IMR-90 (cell line): ENCODE measurements around the gene DNAJB8. TPM values are rescaled to one million over a fixed set of nuclear protein-coding genes. Genes with fewer than 3 reads are reported as not detected.

ENCODE experiments used
- ATAC-seq: fragments of 200-7000 bp; cut with Tn5 transposase; 2 replicates; pipeline ENCODE4 v1.9.1; 2020; ENCODE audit warnings: low read depth, mild to moderate bottlenecking, moderate library complexity
- BruUV-seq: library from RNA; stranded (reverse); fragments of 400-500 nt; replicated peaks from 2 replicates; lab custom pipeline; 2021; lab: Mats Ljungman, UMichigan
- CTCF ChIA-PET: fragments of 300-600 bp; formaldehyde crosslinking; extraction: SDS; loops from one replicate; lab custom pipeline; 2021; ENCODE audit warnings: antibody characterized with exemption; lab: Yijun Ruan, JAX
- POLR2A ChIA-PET: fragments of 300-600 bp; sonication (Branson Sonifier 250); formaldehyde crosslinking; loops from one replicate; lab custom pipeline; 2022; ENCODE audit warnings: antibody characterized with exemption; ENCODE audit not compliant: unreplicated experiment; lab: Charles Lee
- DNase-seq: peaks from one replicate; pipeline ENCODE4 v3.0.0; 2013
- H2AFZ ChIP-seq: replicated peaks from 2 replicates; pipeline ENCODE3; 2013; ENCODE audit warnings: low read length, mild to moderate bottlenecking; ENCODE audit not compliant: poor library complexity
- H2AK5ac ChIP-seq: 2 replicates; pipeline ENCODE4 v1.6.1; 2013; ENCODE audit warnings: low read depth, low read length, inconsistent platforms
- H2AK9ac ChIP-seq: replicated peaks from 2 replicates; pipeline ENCODE3; 2013; ENCODE audit warnings: mild to moderate bottlenecking, low read depth, low read length, moderate library complexity; ENCODE audit not compliant: poor library complexity
- H2BK120ac ChIP-seq: 2 replicates; pipeline ENCODE4 v1.6.1; 2013; ENCODE audit warnings: low read depth, low read length, inconsistent platforms
- H2BK15ac ChIP-seq: 3 replicates; pipeline ENCODE4 v1.6.1; 2013; ENCODE audit warnings: low read depth, low read length, inconsistent platforms
- H2BK20ac ChIP-seq: 2 replicates; pipeline ENCODE4 v1.6.1; 2013; ENCODE audit warnings: low read depth, mild to moderate bottlenecking, inconsistent platforms, low read length, moderate library complexity
- H2BK5ac ChIP-seq: 2 replicates; pipeline ENCODE4 v1.6.1; 2013; ENCODE audit warnings: mild to moderate bottlenecking, low read depth, low read length, inconsistent platforms; ENCODE audit not compliant: poor library complexity, severe bottlenecking
- H3K14ac ChIP-seq: replicated peaks from 2 replicates; pipeline ENCODE4 v1.6.1; 2013; ENCODE audit warnings: low read depth, low read length, inconsistent platforms
- H3K18ac ChIP-seq: 2 replicates; pipeline ENCODE4 v1.6.1; 2013; ENCODE audit warnings: low read depth, low read length, control low read depth
- H3K23ac ChIP-seq: 2 replicates; pipeline ENCODE4 v1.6.1; 2013; ENCODE audit warnings: low read depth, low read length, inconsistent platforms
- H3K27ac ChIP-seq: 2 replicates; pipeline ENCODE4 v1.5.1; 2013; ENCODE audit warnings: mild to moderate bottlenecking, control low read depth, low read length; ENCODE audit not compliant: insufficient read depth
- H3K27me3 ChIP-seq: 2 replicates; pipeline ENCODE4 v1.6.1; 2013; ENCODE audit warnings: low read length; ENCODE audit not compliant: control insufficient read depth, insufficient read depth
- H3K36me3 ChIP-seq: 2 replicates; pipeline ENCODE4 v1.6.1; 2013; ENCODE audit warnings: low read length, mixed read lengths; ENCODE audit not compliant: control insufficient read depth, insufficient read depth
- H3K4ac ChIP-seq: 2 replicates; pipeline ENCODE4 v1.6.1; 2013; ENCODE audit warnings: low read depth, low read length, inconsistent platforms
- H3K4me1 ChIP-seq: 2 replicates; pipeline ENCODE4 v1.6.1; 2013; ENCODE audit warnings: low read length, mixed read lengths; ENCODE audit not compliant: control insufficient read depth, insufficient read depth
- H3K4me2 ChIP-seq: 2 replicates; pipeline ENCODE4 v1.6.1; 2013; ENCODE audit warnings: low read depth, mild to moderate bottlenecking, control low read depth, low read length, moderate library complexity
- H3K4me3 ChIP-seq: 2 replicates; pipeline ENCODE4 v1.5.1; 2013; ENCODE audit warnings: low read depth, mild to moderate bottlenecking, control low read depth, low read length, moderate library complexity; ENCODE audit not compliant: insufficient read depth
- H3K56ac ChIP-seq: 2 replicates; pipeline ENCODE4 v1.6.1; 2013; ENCODE audit warnings: low read length, inconsistent platforms; ENCODE audit not compliant: insufficient read depth; ENCODE audit errors: extremely low read depth
- H3K79me1 ChIP-seq, 2 experiments: 2 replicates each; pipeline ENCODE4 v1.6.1; 2013; ENCODE audit warnings: low read length in 2 of 2, inconsistent platforms in 1 of 2, low read depth in 1 of 2
- H3K9ac ChIP-seq: 2 replicates; pipeline ENCODE4 v1.6.1; 2013; ENCODE audit warnings: low read depth, low read length, control low read depth
- H3K9me1 ChIP-seq: 2 replicates; pipeline ENCODE4 v1.6.1; 2013; ENCODE audit warnings: low read length, inconsistent platforms; ENCODE audit not compliant: insufficient read depth
- H3K9me3 ChIP-seq: 2 replicates; pipeline ENCODE4 v1.6.1; 2013; ENCODE audit warnings: low read length; ENCODE audit not compliant: control insufficient read depth, insufficient read depth
- H4K20me1 ChIP-seq: 2 replicates; pipeline ENCODE4 v1.6.1; 2013; ENCODE audit warnings: low read length, inconsistent platforms; ENCODE audit not compliant: insufficient read depth
- H4K5ac ChIP-seq: 2 replicates; pipeline ENCODE4 v1.6.1; 2013; ENCODE audit warnings: mild to moderate bottlenecking, low read depth, low read length, control low read depth
- H4K8ac ChIP-seq, 2 experiments: 2 replicates each; pipeline ENCODE4 v1.6.1; 2013; ENCODE audit warnings: low read depth in 2 of 2, low read length in 2 of 2, control low read depth in 1 of 2, inconsistent platforms in 1 of 2
- H4K91ac ChIP-seq: 2 replicates; pipeline ENCODE4 v1.6.1; 2013; ENCODE audit warnings: low read depth, low read length, inconsistent platforms; ENCODE audit not compliant: insufficient read depth
- MAZ ChIP-seq: IDR thresholded peaks from 2 replicates; pipeline ENCODE4 v1.6.1; 2012; ENCODE audit warnings: low read depth, mild to moderate bottlenecking, low read length, improper control_type of control experiment, moderate library complexity, borderline replicate concordance
- NFE2L2 ChIP-seq: fragments of 150-350 bp; IDR thresholded peaks from 2 replicates; pipeline ENCODE4 v1.6.1; 2016; ENCODE audit warnings: low read depth, mild to moderate bottlenecking, low read length
- RCOR1 ChIP-seq: IDR thresholded peaks from 2 replicates; pipeline ENCODE4 v1.6.1; 2012; ENCODE audit warnings: mild to moderate bottlenecking, low read length, improper control_type of control experiment; ENCODE audit not compliant: insufficient replicate concordance
- RFX5 ChIP-seq: IDR thresholded peaks from 2 replicates; pipeline ENCODE4 v1.8.0; 2012; ENCODE audit warnings: low read depth, mild to moderate bottlenecking, low read length, moderate library complexity
- WGBS, 2 experiments: methylation state at CpG; one replicate each; pipeline versions ENCODE4 v1.1.5 to v1.1.7; 2013; ENCODE audit warnings: missing lambda C conversion rate in 2 of 2; ENCODE audit not compliant: insufficient read length in 1 of 2; ENCODE audit errors: extremely low coverage in 2 of 2; 5-methylcytosine and 5-hydroxymethylcytosine counted together
- dilution Hi-C: fragments of 300-500 bp; cut with HindIII; formaldehyde crosslinking; loops from one replicate; pipeline ENCODE4 v1.14.3; 2018; ENCODE audit warnings: low sequenced_read_pairs; ENCODE audit not compliant: unreplicated experiment
- in situ Hi-C: fragments of 300-500 bp; cut with MboI; formaldehyde crosslinking; loops from 3 replicates; pipeline ENCODE4 v1.14.3; 2019; ENCODE audit warnings: low sequenced_read_pairs, inconsistent platforms, mixed read lengths
- intact Hi-C: fragments of 100-400 bp; cut with micrococcal nuclease; formaldehyde crosslinking; loops from 2 replicates; pipeline ENCODE4 v1.10.0; 2022
- polyA plus RNA-seq, 3 experiments: library from polyadenylated mRNA; depleted of rRNA; stranded (reverse); fragments of >200 nt; gene quantifications; 2 replicates each; pipeline ENCODE4 v1.2.3, GENCODE V29; 2012; ENCODE audit warnings: low replicate concordance in 1 of 3
- total RNA-seq: library from RNA; depleted of rRNA; stranded (reverse); fragments of >200 nt; gene quantifications from 2 replicates; pipeline ENCODE4 v1.2.3, GENCODE V29; 2012
- TF ChIP-seq, protein P1 (sequence below): fragments of 150-350 bp; IDR thresholded peaks from 2 replicates; pipeline ENCODE4 v1.6.1; 2017; ENCODE audit warnings: mild to moderate bottlenecking, antibody characterized with exemption, low read length, low read depth

Gene DNAJB8
- total and polyA plus RNA-seq, 2 of the 4 experiments (the other 2 are of a cell fraction) = not detected

DNA sequence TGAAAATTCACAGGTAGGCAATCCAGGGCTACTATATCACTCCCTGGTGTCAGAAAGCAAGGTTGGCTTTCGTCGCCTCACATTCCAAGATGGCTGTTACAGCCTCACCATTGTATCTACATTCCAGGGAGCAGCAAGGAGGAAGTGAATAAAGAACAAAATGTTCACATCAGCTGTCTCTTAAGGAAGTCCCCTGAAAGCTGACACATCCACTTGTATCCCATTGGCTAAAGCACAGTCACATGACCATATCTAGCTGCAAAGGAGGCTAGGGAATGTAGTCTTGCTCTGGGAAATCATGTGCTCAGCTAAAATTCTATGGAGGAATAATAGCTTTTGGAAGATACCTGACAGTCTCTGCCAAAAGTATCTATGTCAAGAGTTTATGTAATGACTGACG lies 39.1 kb upstream of the DNAJB8 start:
- H2BK120ac ChIP-seq = no peak overlapping the region
- no peaks in the 10 kb centered on the region for H3K36me3 ChIP-seq
- H3K79me1 ChIP-seq = no peaks in the 10 kb centered on the region
- no peak overlapping the region for H3K18ac ChIP-seq
- in situ Hi-C loops = no loop called here
- no peak overlapping the region for H3K27ac ChIP-seq
- no peak overlapping the region for H3K56ac ChIP-seq
- peaks cover 2% of the 10 kb centered on the region; the same call in 1 of the 2 replicates for H3K9me3 ChIP-seq
- no peak overlapping the region for H4K91ac ChIP-seq
- H3K4me3 ChIP-seq = no peak overlapping the region
- H3K4ac ChIP-seq = no peak overlapping the region
- BruUV-seq = no TSS peak
- ChIA-PET CTCF (no interaction called here), POLR2A (no interaction called here)
- TF ChIP-seq MAZ (no peak), NFE2L2 (no peak), RCOR1 (no peak), RFX5 (no peak)
- TF ChIP-seq, protein P1, sequence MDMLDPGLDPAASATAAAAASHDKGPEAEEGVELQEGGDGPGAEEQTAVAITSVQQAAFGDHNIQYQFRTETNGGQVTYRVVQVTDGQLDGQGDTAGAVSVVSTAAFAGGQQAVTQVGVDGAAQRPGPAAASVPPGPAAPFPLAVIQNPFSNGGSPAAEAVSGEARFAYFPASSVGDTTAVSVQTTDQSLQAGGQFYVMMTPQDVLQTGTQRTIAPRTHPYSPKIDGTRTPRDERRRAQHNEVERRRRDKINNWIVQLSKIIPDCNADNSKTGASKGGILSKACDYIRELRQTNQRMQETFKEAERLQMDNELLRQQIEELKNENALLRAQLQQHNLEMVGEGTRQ = peak; percentile 59
- no peaks in the 10 kb centered on the region for H3K4me1 ChIP-seq
- H3K4me2 ChIP-seq = no peak overlapping the region
- WGBS, 2 experiments = 80% methylated on average over 1 of the region's 3 CpGs; no CpG with 5 or more reads in 1 of the 2 experiments
- no peak overlapping the region for H3K9ac ChIP-seq
- ATAC-seq (no peak), DNase-seq (no peak)
- no peak overlapping the region for H4K8ac ChIP-seq
- H3K27me3 ChIP-seq = peaks cover 5% of the 10 kb centered on the region; the same call in 1 of the 2 replicates
- H2BK5ac ChIP-seq = no peak overlapping the region
- no peak overlapping the region for H2BK20ac ChIP-seq
- dilution Hi-C loops = no loop called here
- no peak overlapping the region for H4K5ac ChIP-seq
- H3K23ac ChIP-seq = no peak overlapping the region
- no peak overlapping the region for H3K14ac ChIP-seq
- no peak overlapping the region for H2AFZ ChIP-seq
- no peak overlapping the region for H2AK5ac ChIP-seq
- H4K20me1 ChIP-seq = no peaks in the 10 kb centered on the region
- intact Hi-C loops = no loop called here
- H2AK9ac ChIP-seq = no peak overlapping the region
- no peaks in the 10 kb centered on the region for H3K9me1 ChIP-seq
- H2BK15ac ChIP-seq = no peak overlapping the region
